GM13977 (cell line): ENCODE results near the gene MYRIP.
A peak's percentile ranks its signal among the peaks of the same experiment; 100 is the strongest.

Source experiments
- DNase-seq: peaks from one replicate; pipeline ENCODE4 v3.0.0; 2012; ENCODE audit warnings: low spot score
- CTCF ChIP-seq: IDR thresholded peaks from 2 replicates; pipeline ENCODE4 v1.5.1; 2012; ENCODE audit warnings: mild to moderate bottlenecking, control low read depth; ENCODE audit not compliant: insufficient read depth; ENCODE audit errors: extremely low read depth, missing control alignments
- in situ Hi-C: fragments of 300-500 bp; cut with MboI; formaldehyde crosslinking; loops from one replicate; pipeline ENCODE4 v1.12.0; 2022; ENCODE audit warnings: low sequenced_read_pairs, low pct_unique_long_range_greater_than_20kb, mixed read lengths, inconsistent platforms; ENCODE audit not compliant: unreplicated experiment

MYRIP gene

GRCh38 chr3:40152482-40153133 lies 343.2 kb downstream of the MYRIP start:
- in situ Hi-C loops: no loop called here
- DNase-seq: no peak
- TF ChIP-seq CTCF: no peak

GRCh38 chr3:40160933-40161332 lies 351.5 kb downstream of the MYRIP start:
- in situ Hi-C loops: no loop called here
- no peak for TF ChIP-seq CTCF
- no peak for DNase-seq

- TF ChIP-seq CTCF: no peak
- in situ Hi-C loops: no loop called here
- DNase-seq: no peak
Measured at GRCh38 chr3:40162616-40163015, 353.2 kb downstream of the MYRIP start.

- in situ Hi-C loops: no loop called here
- TF ChIP-seq CTCF: no peak
- DNase-seq: no peak
Measured at GRCh38 chr3:40166997-40167396, 357.6 kb downstream of the MYRIP start.

- DNase-seq: no peak
- in situ Hi-C loops: no loop called here
- no peak for TF ChIP-seq CTCF
Measured at GRCh38 chr3:40167958-40168357, 358.5 kb downstream of the MYRIP start.

GRCh38 chr3:40169983-40170382 lies 360.6 kb downstream of the MYRIP start:
- DNase-seq: peak; percentile 22
- in situ Hi-C loops: no loop called here
- no peak for TF ChIP-seq CTCF
